Brain pericyte (primary cell): ENCODE measurements around the gene FMN1.

Source experiments
- DNase-seq: peaks from one replicate; pipeline ENCODE4 v3.0.0-alpha.2; 2012; ENCODE audit warnings: low read depth, low spot score

The FMN1 gene

DNA sequence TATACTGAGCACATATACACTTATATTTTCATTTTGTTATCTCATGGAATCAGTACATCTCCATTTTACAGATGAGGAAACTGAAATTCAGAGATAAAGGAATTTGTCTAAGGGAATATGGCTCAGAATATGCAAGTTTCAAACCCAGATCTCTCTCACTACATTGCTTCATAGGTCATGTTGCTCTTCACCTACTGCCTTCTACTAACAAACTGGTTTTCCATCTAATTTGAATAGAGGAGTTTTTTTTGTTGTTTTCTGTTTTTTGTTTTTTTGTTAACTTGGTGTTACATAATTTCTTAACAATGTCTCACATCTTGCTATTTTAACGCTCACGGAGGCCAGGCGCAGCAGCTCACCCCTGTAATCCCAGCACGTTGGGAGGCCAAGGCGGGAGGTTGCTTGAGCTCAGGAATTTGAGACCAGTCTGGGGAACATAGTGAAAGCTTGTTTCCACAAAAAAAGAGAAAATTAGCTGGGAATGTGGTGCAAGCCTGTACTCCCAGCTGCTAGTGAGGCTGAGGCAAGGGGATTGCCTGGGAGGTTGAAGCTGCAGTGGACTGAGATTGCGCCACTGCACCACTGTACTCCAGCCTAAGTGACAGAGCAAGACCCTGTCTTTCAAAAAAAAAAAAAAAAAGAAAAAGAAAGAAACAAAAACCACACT, 37.0 kb downstream of the FMN1 start:
- DNase-seq = no peak

DNA sequence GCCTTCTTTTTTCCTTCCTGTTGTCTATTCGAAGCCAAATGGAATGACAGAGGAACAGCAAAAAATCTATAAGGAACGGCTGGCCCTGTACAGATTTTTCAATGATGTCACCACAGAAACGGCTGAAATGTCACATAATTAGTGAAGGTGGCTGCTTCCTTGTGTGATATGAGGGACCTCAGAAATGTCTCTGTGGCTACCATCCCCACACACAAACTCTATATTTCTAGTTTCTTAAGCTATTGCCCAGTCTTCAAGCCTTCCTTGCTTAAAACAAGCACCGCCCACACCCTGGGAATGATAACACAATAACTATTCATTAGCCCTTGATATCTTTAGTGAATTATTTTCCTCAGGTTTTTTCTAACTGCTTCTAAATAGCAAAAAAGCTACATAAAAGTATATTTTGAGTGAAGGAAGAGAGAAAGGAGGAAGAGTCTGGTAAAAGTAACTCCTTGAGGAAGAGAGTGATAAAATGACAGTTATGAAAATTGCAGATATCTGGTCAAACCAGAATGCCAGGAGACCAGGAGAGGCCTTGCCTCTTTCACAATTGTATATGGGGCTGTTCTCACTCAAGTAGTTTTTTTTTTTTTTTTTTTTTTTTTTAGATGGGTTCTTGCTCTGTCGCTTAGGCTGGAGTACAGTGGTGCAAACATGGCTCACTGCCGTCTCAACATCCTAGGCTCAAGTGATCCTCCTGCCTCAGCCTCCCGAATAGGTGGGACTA, 38.7 kb downstream of the FMN1 start:
- DNase-seq = no peak

DNA sequence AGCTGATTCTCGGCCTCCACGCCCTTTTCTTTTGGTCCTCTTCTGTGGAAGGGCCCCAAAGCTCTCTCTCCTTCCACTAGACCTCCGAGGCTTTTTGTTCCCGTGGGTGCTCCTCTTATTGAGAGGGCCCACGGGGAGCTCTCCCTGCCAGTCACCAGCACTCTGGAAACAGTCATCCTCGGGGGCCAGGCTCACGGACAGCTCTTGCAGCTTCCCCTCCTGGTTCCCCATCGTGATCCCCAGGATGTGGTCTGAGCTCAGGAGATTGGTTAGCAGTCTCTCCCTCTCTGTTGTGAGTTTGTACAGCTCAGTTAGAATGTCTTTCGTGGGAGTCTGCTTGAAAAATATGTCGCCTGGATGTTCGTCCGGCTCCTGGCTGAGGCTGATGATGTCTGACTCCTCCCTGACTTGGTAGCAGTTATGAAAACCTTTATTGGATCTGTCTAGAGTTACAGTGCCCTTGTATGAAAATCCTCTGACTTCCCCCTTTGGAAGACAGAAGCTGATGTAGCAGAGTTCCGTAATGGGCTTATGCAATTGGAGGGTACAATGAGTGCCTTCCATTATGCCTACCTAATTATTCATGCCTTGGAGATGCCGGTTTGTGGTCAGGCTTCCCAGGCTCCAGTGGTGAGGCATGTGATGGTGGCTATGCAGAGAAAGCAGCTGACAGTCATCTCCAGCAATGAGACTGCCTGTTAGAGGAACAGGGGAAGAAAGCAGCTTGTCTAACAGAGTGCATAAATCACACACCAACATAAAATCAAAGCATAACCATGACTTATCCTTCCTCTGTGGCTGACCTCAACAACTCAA, 40.0 kb downstream of the FMN1 start:
- no peak for DNase-seq

DNA sequence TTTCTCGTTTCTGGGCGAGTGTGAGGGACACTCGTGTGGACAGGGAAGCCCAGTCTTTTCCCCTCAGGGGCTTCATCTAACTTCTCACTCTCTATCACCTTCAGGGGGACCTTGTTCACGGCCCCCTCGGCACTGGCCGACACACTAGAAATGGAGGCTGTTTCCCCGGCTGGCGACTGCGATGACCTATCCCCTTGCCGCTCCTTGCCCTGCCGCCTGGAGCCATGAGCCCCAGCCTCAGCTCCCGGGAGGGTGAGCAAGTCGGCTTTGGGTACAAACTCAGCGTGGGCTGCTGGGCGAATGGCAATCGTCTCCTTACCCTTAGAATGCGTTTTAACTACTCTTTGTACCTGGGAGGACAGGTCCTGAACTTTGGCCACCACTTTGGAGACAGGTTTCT, 41.0 kb downstream of the FMN1 start:
- DNase-seq = no peak

DNA sequence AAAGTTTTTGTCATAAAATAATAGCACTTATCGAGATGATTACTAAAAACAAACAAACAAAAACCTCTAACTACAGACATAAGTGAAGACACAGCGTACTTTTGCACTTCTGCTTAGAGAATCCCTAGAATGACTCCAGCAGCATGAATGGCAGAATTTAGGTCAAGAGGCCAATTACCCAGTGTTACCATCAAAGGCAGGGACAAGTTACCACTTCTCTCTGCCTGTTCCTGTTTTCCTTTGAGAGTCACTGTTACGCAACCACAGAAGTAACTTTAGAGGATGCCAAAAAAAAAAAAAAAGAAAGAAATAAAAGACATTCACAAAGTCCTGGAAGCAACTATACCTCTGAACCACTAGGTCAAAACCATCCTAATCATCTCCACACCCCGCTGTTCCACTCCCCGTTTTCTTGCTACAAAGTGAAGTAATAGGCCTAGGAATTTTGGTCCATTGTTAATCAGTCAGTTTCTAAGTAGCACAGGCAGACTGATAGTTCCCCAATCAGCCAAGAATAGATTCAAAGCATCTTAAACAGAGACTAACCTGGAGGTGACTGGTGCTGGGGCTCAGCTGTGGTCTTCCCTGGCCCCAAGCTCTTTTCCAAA, 41.9 kb downstream of the FMN1 start:
- DNase-seq = no peak

DNA sequence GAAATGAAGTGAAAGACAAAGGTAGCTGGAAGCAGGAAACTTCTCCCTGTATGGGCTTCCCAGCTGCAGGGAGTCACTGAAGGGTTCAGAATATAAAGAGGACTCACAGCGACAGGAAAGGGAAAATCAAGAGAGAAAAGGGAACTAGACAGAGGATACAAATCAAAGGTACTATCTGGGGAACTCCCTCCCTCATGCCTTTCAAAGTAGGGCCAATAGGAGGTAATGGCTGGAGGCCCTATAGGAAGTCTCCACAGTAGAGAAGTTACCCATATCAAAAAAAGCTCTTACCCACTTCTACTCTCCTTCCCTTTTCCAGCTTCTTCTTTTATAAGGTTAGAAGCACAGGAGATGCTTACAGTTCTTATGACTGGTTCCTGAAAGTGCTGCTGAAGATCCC, 43.5 kb downstream of the FMN1 start:
- no peak for DNase-seq

DNA sequence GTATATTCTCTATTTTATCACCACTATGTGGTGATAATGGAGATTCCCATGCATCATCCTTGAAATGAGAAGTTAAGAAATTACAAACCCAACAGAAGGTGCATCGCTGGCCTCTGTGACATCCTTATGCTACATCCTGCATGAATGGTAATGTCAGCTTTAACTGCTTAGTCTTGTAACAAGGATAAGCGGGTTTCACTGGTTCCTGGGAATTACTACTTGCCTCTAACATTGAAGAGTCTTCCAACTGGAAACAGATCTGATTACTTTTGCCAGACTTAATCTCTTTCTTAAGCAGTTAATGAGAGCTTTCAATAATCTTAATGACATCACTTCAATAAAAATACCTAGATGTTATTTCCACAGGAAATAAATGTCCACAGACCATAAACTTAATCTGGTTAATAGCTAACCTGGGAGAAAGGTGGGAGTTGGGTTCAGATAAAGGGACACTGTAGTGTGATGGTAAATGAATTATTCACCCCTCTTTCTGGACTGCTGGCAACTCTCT, 44.0 kb downstream of the FMN1 start:
- no peak for DNase-seq

DNA sequence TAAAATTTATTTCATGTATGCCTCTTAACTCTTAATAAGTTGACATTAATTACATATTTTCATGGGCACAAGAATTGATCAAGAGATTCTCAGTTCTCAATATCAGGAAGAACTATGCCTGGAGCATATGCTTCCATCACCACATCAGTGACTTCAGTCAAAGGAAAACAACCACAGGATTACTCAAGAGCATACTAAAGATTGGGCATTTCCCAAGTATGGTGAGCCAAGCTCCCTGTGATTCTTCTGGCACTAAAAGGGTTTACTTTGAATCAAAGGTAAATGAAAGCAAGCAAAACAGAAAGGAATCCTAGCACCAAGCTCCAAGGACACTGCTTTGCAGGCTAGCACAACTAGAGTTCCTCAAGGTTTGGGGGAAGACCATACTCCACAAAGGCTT, 44.6 kb downstream of the FMN1 start:
- no peak for DNase-seq

DNA sequence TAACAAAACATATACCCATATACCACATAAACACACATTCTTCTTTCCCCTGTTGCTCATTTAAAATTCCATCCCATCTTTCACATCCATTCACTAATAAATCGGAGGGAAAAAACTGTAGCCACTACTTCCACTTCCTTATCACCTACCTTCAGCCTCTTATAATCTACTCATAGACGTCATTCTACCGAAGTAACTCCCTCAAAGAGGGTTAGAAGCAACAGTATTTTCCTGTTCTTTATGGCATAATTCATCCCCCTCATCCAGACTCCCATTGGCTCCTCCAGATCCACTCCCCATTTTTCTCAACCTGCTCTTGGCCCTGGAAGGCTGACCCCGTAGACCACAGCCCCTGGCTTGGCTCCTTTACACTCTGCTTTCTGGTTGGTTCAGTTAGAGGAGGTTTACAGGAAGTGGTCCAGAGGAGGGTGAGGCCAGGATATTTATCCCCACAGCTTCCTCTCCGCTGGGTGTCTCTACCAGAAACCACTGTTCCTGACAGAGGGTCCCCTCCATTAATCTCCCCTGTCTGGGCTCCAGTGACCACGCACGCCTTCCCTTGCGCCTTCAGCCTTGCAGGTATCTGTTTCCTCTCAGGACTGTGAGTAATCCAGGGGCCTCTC, 46.3 kb downstream of the FMN1 start:
- DNase-seq = no peak

DNA sequence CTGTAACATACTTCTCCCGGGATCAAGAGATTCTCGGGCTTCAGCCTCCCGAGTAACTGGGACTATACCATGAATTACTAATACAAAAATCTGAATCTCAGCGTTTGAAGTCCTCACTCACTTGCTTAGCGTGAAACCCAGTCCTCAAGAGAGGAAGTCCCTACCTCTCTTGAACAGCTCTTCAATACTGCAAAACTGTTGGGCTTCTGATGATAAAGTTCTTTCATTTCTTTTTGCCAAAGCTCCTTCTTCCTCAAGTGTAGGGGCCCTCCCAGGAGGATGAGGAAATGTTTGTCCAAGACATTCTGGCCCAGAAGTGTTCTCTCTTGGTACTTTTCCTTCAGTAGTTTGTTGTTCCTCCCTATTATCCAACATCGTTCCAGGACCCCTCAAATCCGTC, 48.5 kb downstream of the FMN1 start:
- no peak for DNase-seq

DNA sequence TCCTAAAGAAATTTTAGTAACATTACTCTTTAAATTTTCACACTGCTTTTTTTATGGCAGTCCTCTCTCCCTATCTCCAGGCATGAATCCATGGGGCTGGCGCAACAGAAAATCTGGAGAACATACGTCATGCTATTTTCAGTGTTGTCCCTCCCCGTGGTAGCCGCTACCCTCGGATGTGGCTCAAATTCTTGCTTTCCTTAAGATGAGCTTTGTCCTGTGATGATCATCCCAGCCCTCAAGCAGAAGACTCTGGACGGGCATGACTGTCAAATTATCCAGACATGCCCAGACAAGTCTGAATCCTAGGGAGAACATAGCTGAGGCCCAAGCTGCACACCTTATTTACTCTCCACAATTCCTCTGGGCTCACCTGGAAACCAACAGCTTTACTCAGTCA, 49.1 kb downstream of the FMN1 start:
- no peak for DNase-seq

DNA sequence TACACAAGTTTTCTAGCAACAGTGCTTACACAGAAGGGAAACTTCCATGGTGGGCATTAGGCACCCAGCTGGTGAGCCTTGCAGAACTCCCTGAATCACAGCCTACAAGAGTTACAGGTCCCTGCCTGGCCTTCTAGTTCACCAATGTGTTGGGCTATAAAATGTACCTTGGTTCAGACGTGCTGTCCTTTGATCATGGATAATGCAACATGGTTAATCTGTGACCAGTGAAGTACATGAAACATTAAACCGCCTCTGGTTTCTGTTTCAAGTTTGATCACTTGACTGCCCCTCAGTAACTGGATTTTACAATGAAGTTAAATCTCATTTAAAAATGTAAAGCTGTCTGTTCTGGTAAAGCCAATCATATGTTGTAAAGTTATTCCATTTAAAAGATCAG, 51.8 kb downstream of the FMN1 start:
- DNase-seq = no peak

DNA sequence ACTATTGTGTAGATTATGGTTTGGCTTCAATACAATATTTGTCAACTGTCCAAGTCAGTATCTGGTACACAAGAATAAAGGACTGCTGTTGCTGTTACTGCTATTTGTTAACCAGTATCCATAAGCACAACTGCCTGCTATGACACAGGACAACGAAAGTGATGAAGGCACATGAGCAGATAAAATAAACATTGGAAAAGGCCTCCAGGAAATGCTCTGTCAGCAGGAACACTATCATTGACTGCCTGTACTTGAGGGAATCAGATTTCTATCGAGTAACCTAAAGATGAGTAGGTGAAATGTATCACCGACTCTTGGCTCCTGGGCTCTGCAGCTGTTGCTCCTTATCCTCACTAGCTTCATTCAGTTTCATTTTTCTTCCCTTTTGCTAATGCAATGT, 56.5 kb downstream of the FMN1 start:
- DNase-seq = no peak

DNA sequence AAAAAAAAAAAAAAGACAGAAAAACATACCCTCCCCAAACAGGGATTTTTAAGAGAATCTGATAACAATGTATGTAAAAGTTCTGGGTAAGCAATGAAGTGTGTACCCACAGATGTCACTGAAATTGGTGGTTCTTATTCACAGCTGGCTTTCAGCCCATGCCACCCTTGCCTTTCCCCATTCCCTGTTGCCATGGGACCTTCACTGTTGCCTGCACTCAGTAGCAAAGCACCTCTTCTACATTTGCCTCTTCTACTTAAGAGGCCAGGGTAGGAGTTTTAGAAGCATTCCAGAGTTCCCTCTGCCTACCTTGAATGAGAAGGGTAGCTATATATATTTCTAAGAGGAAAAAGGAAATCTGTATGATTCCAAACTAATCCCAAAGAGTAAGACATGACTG, 57.4 kb downstream of the FMN1 start:
- no peak for DNase-seq

DNA sequence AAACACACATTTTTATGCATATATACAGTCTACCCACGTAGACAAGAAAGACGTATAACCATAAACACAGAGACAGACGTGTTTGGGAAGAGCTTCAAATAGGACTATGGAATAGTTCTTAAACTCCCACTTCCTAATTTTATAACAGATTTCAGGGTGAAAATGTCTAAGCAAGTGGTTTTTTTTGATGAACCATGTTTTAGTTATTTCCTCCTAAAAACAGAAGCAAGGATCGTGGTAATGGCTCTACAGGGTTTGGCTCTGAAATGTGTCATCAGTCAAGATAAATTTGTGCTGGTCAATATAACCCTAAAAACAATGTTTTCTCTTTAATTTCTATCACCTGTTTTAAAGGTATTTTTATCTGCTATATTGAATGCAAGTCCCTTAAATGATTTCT, 58.2 kb downstream of the FMN1 start:
- no peak for DNase-seq

DNA sequence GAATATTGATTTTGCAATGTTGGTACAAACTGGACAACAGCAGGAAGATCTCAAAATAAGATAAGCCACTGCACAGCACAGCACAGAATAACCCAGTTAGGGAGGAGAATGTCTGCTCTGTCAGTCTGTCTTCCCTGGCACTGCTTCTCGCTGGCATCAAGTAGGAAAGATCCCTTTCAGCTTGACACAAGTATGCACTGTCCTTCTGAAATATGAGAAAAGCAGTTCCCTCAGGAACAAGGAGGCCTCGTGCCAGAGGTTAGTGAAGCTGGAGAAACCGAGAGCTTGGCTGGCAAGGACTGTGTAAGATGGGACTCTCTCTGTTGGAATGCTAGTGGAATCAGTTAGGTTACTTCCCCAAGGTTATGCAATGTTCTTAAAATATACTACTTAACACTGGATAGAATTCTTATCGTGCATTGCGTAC, 59.1 kb downstream of the FMN1 start:
- no peak for DNase-seq

DNA sequence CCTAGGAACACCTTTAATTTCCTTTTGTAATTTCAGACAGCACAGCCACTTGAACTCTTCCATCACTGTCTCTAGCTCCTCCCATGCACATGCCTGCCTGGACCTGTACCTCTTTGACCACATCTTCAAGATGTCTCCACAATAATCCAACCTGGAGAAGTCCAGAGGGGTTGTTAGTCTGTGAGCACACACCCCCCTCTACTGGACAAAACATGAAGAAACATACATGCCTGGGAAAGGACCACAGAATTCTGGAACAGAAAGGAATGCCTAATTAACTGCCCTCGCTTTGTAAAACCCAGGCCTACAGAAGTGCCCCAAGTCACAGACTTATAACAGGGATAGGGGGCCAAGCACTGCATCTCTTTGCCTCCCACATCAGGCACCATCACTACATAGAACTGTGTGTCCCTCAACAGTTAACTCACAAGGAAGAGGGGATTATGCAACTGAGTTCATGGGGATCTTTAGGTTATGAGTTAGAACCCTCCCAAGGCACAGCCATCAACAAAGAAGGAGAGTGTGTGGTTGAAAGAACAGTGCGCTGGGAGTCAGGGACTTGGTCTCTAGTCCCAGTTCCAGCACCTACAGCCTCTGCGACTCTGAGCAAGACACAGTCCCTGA, 61.7 kb downstream of the FMN1 start:
- DNase-seq = no peak

DNA sequence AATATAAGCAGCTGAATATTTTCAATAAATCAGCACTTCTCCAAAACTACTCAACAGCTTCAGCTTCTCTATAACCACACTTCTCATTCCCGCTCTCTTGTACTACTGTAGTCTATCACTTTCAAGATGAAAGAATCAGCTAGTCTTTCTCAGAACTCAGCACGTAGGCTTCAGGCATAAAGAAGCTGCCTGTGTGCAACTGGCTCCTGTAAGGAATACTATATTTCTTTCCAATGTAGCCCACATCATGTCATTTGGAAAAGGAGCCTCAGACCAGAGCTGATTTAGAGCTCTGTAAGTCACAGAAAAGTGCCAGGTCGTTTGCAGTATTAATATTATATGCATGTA, 62.3 kb downstream of the FMN1 start:
- DNase-seq = no peak

DNA sequence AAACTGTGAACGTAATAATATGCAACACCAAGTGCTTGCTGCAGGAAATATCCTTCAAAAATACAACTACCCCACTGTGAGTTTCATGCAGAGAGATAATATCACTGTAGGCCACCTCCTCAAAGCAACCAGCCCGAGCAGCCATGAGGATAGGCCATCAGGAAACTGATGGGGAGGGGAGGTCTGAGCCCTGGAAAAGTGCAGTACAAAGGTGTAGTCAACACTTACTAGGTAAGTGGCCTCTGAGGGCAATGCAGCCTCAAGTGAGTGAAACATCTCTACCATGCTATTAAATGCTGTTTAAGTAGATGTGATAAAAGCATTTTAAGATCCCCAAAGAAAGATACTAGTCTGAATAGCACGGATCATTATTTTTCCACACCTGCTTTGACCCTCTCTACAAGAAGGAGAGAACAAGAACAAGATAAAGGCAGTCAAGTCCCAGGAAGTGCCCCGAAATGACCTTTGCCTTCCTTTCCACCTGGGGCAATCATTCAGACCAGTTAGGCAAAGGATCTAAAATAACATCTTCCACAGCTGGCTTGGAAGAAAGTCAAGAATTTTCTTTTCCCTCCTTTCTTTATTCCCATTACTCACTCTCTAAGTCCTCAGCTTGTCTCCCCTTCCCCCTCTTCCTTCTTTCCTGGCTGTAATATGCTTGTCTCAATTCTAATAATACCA, 62.8 kb downstream of the FMN1 start:
- DNase-seq = no peak

DNA sequence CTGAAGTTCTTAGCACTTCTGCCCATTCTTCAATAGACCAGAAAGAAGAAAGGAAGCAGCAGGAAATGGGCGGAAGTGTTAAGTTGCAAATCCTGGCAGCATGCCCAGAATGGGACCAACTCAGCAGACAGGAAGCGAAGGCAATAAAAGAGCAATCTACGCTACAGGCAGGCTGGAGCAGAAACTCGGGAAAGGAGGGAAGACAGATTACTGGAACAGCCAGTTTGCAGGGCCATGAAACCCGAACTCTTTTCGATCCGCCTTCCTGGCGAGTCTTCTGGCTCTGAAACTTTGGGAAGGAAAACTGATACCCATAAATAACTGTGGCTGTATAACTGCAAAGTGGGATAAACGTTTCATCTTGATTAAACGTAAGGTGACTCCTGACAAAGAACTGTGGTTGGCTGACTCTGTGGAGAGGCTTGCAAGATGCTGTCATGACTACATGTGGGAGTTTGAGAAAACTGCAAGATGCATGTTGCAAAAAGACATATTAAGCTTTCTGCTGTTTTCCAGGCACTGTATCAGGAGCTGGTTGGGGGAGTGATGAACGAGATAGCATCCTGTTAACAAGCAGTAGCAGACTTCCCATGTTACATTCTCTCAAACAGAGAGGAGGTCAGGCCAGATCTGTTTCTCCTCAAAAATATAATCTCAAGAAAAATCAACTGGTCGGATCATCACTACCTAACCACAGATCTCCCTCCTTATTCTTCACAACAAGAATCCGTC, 67.8 kb downstream of the FMN1 start:
- DNase-seq = peak; percentile 77
